ENCODE measurements around the gene ANXA4. TPM values are rescaled to one million over a fixed set of nuclear protein-coding genes. Genes with fewer than 3 reads are reported as not detected.
A peak's percentile ranks its signal among the peaks of the same experiment; 100 is the strongest.
"Not testable (repeated sequence)": the region's sequence is repeated elsewhere in the genome, so short reads cannot be mapped to it uniquely, and the experiment has no call there.

Gene ANXA4
- total and polyA plus RNA-seq, 2 experiments from 2014 or later, result 6.7 to 11.5 TPM

DNA sequence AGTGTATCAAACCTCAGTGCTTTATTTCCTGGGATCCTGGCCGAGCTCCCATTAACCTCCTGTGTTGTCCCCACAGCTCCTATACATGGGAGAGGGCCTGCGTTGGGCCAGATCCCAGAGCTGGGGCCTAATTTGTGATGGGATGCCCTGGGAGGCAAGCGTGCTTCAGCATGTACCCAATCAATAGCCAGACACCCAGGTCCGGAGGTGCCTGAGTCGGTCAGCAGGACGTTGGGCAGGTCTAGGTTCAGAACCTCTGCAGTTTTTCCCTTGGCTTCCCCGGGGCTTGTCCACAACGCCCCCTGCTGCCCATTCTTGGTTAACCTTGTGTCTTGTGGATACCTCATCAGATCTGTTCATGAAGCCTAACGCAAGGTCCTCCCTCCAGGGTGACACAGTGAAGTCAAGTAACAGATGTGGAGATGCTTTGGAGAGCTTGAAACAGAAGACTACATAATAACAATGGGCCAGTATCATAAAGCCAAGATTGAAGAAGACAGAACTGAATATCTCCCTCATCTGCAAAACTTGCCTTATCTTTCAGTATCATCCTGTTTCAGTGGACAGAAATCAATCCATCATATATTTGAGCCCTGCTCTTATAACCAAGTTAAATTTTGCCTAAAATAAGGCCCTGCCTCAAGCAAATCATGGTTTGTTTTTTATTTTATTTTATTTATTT is 27.3 kb upstream of the ANXA4 start:
- H4K20me1 ChIP-seq (replicated peaks; ENCODE audit: insufficient read depth); H2AFZ ChIP-seq; H3K79me2 ChIP-seq (replicated peaks; ENCODE audit: insufficient read depth); H3K27me3 Mint-ChIP-seq (ENCODE audit: insufficient read depth, low read depth, poor library complexity); H3K4me3 Mint-ChIP-seq; H3K36me3 ChIP-seq (ENCODE audit: insufficient read depth); H3K4me3 ChIP-seq; H3K9me3 Mint-ChIP-seq; H3F3A ChIP-seq (replicated peaks; ENCODE audit: low read depth); H3K4me2 ChIP-seq; H3K36me3 Mint-ChIP-seq (ENCODE audit: low read depth); H3K27ac Mint-ChIP-seq; H3K27me3 ChIP-seq (ENCODE audit: insufficient read depth): not testable (repeated sequence)
- Histone ChIP-seq H3K4me1 (ENCODE audit: insufficient read depth) (peaks cover 38% of the 10 kb centered on the region), H3K27ac (ENCODE audit: low read depth) (peak overlapping the region; percentile 46; the same call in 1 of the 2 replicates), H3K9me2 (ENCODE audit: insufficient read depth) (peaks cover 11% of the 10 kb centered on the region; the same call in 1 of the 2 replicates)
- peaks cover 44% of the 10 kb centered on the region for H3K4me1 Mint-ChIP-seq
- TF ChIP-seq, protein P1, sequence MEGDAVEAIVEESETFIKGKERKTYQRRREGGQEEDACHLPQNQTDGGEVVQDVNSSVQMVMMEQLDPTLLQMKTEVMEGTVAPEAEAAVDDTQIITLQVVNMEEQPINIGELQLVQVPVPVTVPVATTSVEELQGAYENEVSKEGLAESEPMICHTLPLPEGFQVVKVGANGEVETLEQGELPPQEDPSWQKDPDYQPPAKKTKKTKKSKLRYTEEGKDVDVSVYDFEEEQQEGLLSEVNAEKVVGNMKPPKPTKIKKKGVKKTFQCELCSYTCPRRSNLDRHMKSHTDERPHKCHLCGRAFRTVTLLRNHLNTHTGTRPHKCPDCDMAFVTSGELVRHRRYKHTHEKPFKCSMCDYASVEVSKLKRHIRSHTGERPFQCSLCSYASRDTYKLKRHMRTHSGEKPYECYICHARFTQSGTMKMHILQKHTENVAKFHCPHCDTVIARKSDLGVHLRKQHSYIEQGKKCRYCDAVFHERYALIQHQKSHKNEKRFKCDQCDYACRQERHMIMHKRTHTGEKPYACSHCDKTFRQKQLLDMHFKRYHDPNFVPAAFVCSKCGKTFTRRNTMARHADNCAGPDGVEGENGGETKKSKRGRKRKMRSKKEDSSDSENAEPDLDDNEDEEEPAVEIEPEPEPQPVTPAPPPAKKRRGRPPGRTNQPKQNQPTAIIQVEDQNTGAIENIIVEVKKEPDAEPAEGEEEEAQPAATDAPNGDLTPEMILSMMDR (conservative IDR thresholded peaks at IDR 0.05; ENCODE audit: low read depth in 2 of 2), result peak; percentile 78 to 95
- peak; percentile 55; the same call in 1 of the 2 replicates for TF ChIP-seq ZNF462 (CRISPR knock-in tag; IDR thresholded peaks at IDR 0.05)
- ATAC-seq, result peak; percentile 66
- DNase-seq (ENCODE audit: low spot score), result peak; percentile 94
